ENCODE measurements around the gene LYRM7. TPM values are rescaled to one million over a fixed set of nuclear protein-coding genes. Genes with fewer than 3 reads are reported as not detected.
"Not testable (repeated sequence)": the region's sequence is repeated elsewhere in the genome, so short reads cannot be mapped to it uniquely, and the experiment has no call there.

The LYRM7 gene
- total RNA-seq, 5 donors from 2014 or later (not counting 1 experiment from before 2014, with no cell fraction given), result 7.5 to 17.0 (median 12.9) TPM

GRCh38 chr5:131186561-131187256, 16.0 kb downstream of the LYRM7 start:
- peaks cover 31% of the 10 kb centered on the region for H3K36me3 Mint-ChIP-seq
- no peak overlapping the region for H3K27ac Mint-ChIP-seq
- H3K4me3 Mint-ChIP-seq, result no peak overlapping the region
- peaks cover 2 to 10% (median 6%) of the 10 kb centered on the region in 3 donors for H3K4me1 Mint-ChIP-seq
- DNase-seq (no peak), ATAC-seq (replicated peaks in 1 of 4) (no peak)
- ChIA-PET POLR2A (no interaction called here), CTCF (interaction anchor here in 1 of 2 donors (0.6 kb wide), 1 partner anchor 633 kb away, joined by 3 read pairs; no protein-coding TSS in a partner anchor)
- Histone ChIP-seq H3K9me3 (no peaks in the 10 kb centered on the region), H3K4me1 (ENCODE audit: control insufficient read depth in 1 of 2, extremely low read depth in 1 of 2, insufficient read depth in 2 of 2, low read length in 2 of 2) (no peaks in the 10 kb centered on the region), H3K4me3 (ENCODE audit: control insufficient read depth in 1 of 2, extremely low read depth in 1 of 2, low read length in 1 of 2) (no peak overlapping the region), H3K36me3 (ENCODE audit: control insufficient read depth in 2 of 2, extremely low read depth in 1 of 2, insufficient read depth in 1 of 2, low read length in 1 of 2) (peaks cover 0 to 7% of the 10 kb centered on the region in 2 donors), H3K27ac (ENCODE audit: low read length) (no peak overlapping the region), H3K27me3 (replicated peaks in 1 of 2; ENCODE audit: control insufficient read depth in 2 of 2, extremely low read depth in 1 of 2, insufficient read depth in 2 of 2, low read length in 1 of 2) (no peaks in the 10 kb centered on the region)
- no CpG with 5 or more reads among the region's 3 CpGs for WGBS (ENCODE audit: insufficient coverage)
- no peaks in the 10 kb centered on the region for H3K27me3 Mint-ChIP-seq
- H3K9me3 Mint-ChIP-seq, result no peaks in the 10 kb centered on the region

DNA sequence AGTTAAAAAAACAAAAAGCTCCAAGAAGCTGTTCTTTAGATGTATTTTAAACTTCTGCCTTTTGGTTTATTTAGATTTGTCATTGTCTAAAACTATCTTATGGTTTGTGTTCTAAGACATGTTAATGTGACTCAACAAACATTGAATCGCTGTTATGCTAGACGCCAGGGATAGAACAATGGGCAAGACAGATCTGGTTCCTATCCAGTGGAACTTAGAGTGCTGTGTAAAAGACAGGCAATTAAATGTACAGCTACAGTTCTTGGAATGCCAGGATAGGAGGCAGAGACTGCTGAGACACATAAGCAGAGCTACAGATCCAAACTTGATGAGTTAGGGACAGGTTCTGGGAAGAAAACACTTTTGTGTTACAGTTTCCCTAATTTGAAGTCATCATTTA, 22.4 kb downstream of the LYRM7 start:
- Histone ChIP-seq H3K27me3 (replicated peaks in 1 of 2; ENCODE audit: control insufficient read depth in 2 of 2, extremely low read depth in 1 of 2, insufficient read depth in 2 of 2, low read length in 1 of 2) (no peaks in the 10 kb centered on the region), H3K36me3 (ENCODE audit: control insufficient read depth in 2 of 2, extremely low read depth in 1 of 2, insufficient read depth in 1 of 2, low read length in 1 of 2) (peaks cover 0 to 3% of the 10 kb centered on the region in 2 donors), H3K4me3 (ENCODE audit: control insufficient read depth in 1 of 2, extremely low read depth in 1 of 2, low read length in 1 of 2) (no peak overlapping the region), H3K9me3 (no peaks in the 10 kb centered on the region), H3K27ac (ENCODE audit: low read length) (no peak overlapping the region), H3K4me1 (ENCODE audit: control insufficient read depth in 1 of 2, extremely low read depth in 1 of 2, insufficient read depth in 2 of 2, low read length in 2 of 2) (no peaks in the 10 kb centered on the region)
- DNase-seq (no peak), ATAC-seq (replicated peaks in 1 of 4) (no peak)
- no peaks in the 10 kb centered on the region for H3K27me3 Mint-ChIP-seq
- CTCF ChIA-PET, result no interaction called here
- no peaks in the 10 kb centered on the region for H3K9me3 Mint-ChIP-seq
- peaks cover 3 to 10% (median 6%) of the 10 kb centered on the region in 3 donors for H3K4me1 Mint-ChIP-seq
- 100% methylated on average over 2 of the region's 2 CpGs for WGBS (ENCODE audit: insufficient coverage)
- peaks cover 18% of the 10 kb centered on the region for H3K36me3 Mint-ChIP-seq
- POLR2A ChIA-PET, result interaction anchor here in 1 of 2 donors (0.6 kb wide), 1 partner anchor 43 kb away, joined by 3 read pairs; no protein-coding TSS in a partner anchor
- H3K4me3 Mint-ChIP-seq, result no peak overlapping the region
- H3K27ac Mint-ChIP-seq, result no peak overlapping the region

- H3K9me3 Mint-ChIP-seq; DNase-seq; H3K4me3 ChIP-seq (ENCODE audit: control insufficient read depth in 1 of 2, extremely low read depth in 1 of 2, low read length in 1 of 2); H3K9me3 ChIP-seq; CTCF ChIA-PET; H3K4me3 Mint-ChIP-seq; H3K4me1 ChIP-seq (ENCODE audit: control insufficient read depth in 1 of 2, extremely low read depth in 1 of 2, insufficient read depth in 2 of 2, low read length in 2 of 2); H3K27me3 ChIP-seq (replicated peaks in 1 of 2; ENCODE audit: control insufficient read depth in 2 of 2, extremely low read depth in 1 of 2, insufficient read depth in 2 of 2, low read length in 1 of 2); ATAC-seq (replicated peaks in 1 of 4); H3K36me3 ChIP-seq (ENCODE audit: control insufficient read depth in 2 of 2, extremely low read depth in 1 of 2, insufficient read depth in 1 of 2, low read length in 1 of 2); H3K4me1 Mint-ChIP-seq; H3K27me3 Mint-ChIP-seq; H3K27ac Mint-ChIP-seq; H3K27ac ChIP-seq (ENCODE audit: low read length): not testable (repeated sequence)
- H3K36me3 Mint-ChIP-seq, result peaks cover 20% of the 10 kb centered on the region
- no CpG with 5 or more reads among the region's 7 CpGs for WGBS (ENCODE audit: insufficient coverage)
- POLR2A ChIA-PET, result interaction anchor here in 1 of 2 donors (0.6 kb wide), 1 partner anchor 42 kb away, joined by 3 read pairs; no protein-coding TSS in a partner anchor
Measured at GRCh38 chr5:131193897-131194296, 23.2 kb downstream of the LYRM7 start.

DNA sequence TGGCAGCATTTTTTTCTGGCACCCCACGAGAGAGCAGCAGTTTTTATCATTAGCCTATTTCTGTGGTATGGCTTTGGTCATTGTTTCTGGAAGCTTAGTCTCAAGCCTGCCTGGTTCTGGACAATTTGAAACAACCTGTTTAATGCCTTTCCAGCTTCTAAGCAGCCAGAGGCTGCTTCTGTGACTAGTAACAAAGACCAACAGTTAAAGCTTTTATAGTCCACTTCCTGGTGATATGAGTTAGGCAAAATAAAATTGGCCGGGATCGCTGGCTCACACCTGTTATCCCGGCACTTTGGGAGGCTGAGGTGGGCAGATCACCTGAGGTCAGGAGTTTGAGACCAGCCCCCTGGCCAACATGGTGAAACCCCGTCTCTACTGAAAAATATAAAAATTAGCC, 24.0 kb downstream of the LYRM7 start:
- H3K27ac ChIP-seq (ENCODE audit: low read length), result no peak overlapping the region
- Mint-ChIP-seq H3K4me1 (peaks cover 7 to 9% (median 8%) of the 10 kb centered on the region in 3 donors), H3K27me3 (no peaks in the 10 kb centered on the region), H3K4me3 (no peak overlapping the region), H3K9me3 (no peaks in the 10 kb centered on the region), H3K36me3 (peaks cover 14% of the 10 kb centered on the region), H3K27ac (peak overlapping the region in 1 of 2 donors; percentile 25)
- DNase-seq (no peak), ATAC-seq (replicated peaks in 1 of 4) (no peak)
- no peak overlapping the region for H3K4me3 ChIP-seq (ENCODE audit: control insufficient read depth in 1 of 2, extremely low read depth in 1 of 2, low read length in 1 of 2)
- POLR2A ChIA-PET, result no interaction called here
- no peaks in the 10 kb centered on the region for H3K27me3 ChIP-seq (replicated peaks in 1 of 2; ENCODE audit: control insufficient read depth in 2 of 2, extremely low read depth in 1 of 2, insufficient read depth in 2 of 2, low read length in 1 of 2)
- WGBS (ENCODE audit: insufficient coverage), result 100% methylated on average over 4 of the region's 5 CpGs
- H3K4me1 ChIP-seq (ENCODE audit: control insufficient read depth in 1 of 2, extremely low read depth in 1 of 2, insufficient read depth in 2 of 2, low read length in 2 of 2), result no peaks in the 10 kb centered on the region
- H3K9me3 ChIP-seq, result no peaks in the 10 kb centered on the region
- CTCF ChIA-PET, result no interaction called here
- peaks cover 0 to 3% of the 10 kb centered on the region in 2 donors for H3K36me3 ChIP-seq (ENCODE audit: control insufficient read depth in 2 of 2, extremely low read depth in 1 of 2, insufficient read depth in 1 of 2, low read length in 1 of 2)

GRCh38 chr5:131195696-131196095, 25.0 kb downstream of the LYRM7 start:
- CTCF ChIA-PET, result interaction anchor here in 1 of 2 donors (0.6 kb wide), 1 partner anchor 19 kb away, joined by 3 read pairs; no protein-coding TSS in a partner anchor
- peaks cover 7 to 9% (median 8%) of the 10 kb centered on the region in 3 donors for H3K4me1 Mint-ChIP-seq
- H3K27me3 Mint-ChIP-seq, result no peaks in the 10 kb centered on the region
- H3K4me3 Mint-ChIP-seq, result no peak overlapping the region
- ATAC-seq (replicated peaks in 1 of 4) (no peak), DNase-seq (no peak)
- H3K9me3 Mint-ChIP-seq, result no peaks in the 10 kb centered on the region
- H3K27ac ChIP-seq (ENCODE audit: low read length), result no peak overlapping the region
- H3K4me3 ChIP-seq (ENCODE audit: control insufficient read depth in 1 of 2, extremely low read depth in 1 of 2, low read length in 1 of 2), result no peak overlapping the region
- POLR2A ChIA-PET, result interaction anchor here in 1 of 2 donors (0.7 kb wide), 1 partner anchor 10 kb away, joined by 8 read pairs; no protein-coding TSS in a partner anchor
- H3K9me3 ChIP-seq, result no peaks in the 10 kb centered on the region
- peaks cover 0 to 3% of the 10 kb centered on the region in 2 donors for H3K36me3 ChIP-seq (ENCODE audit: control insufficient read depth in 2 of 2, extremely low read depth in 1 of 2, insufficient read depth in 1 of 2, low read length in 1 of 2)
- no peaks in the 10 kb centered on the region for H3K27me3 ChIP-seq (replicated peaks in 1 of 2; ENCODE audit: control insufficient read depth in 2 of 2, extremely low read depth in 1 of 2, insufficient read depth in 2 of 2, low read length in 1 of 2)
- peak overlapping the region in 1 of 2 donors; percentile 66 for H3K27ac Mint-ChIP-seq
- peaks cover 16% of the 10 kb centered on the region for H3K36me3 Mint-ChIP-seq
- no peaks in the 10 kb centered on the region for H3K4me1 ChIP-seq (ENCODE audit: control insufficient read depth in 1 of 2, extremely low read depth in 1 of 2, insufficient read depth in 2 of 2, low read length in 2 of 2)

DNA sequence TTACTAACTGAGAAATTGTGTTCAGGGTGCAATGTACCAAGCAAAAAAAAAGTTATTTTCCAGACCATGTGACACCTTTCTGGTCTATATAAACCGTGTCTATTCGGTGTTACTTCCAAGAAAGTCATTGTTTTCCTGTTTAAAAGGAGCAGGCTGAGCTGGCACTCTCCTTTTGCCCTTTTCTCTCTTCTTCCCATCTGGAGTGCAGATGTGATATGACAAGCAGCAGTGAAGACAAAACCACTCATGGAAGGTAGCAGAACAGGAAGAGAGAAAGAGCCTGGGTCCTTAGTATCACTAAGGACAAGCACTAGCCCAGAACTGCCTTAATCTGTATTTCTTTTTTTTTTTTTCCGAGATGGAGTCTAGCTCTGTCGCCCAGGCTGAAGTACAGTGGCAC, 25.6 kb downstream of the LYRM7 start:
- H3K27me3 ChIP-seq (replicated peaks in 1 of 2; ENCODE audit: control insufficient read depth in 2 of 2, extremely low read depth in 1 of 2, insufficient read depth in 2 of 2, low read length in 1 of 2), result no peaks in the 10 kb centered on the region
- no peak for ATAC-seq (replicated peaks in 1 of 4)
- H3K4me3 ChIP-seq (ENCODE audit: control insufficient read depth in 1 of 2, extremely low read depth in 1 of 2, low read length in 1 of 2), result no peak overlapping the region
- H3K36me3 ChIP-seq (ENCODE audit: control insufficient read depth in 2 of 2, extremely low read depth in 1 of 2, insufficient read depth in 1 of 2, low read length in 1 of 2), result peaks cover 0 to 3% of the 10 kb centered on the region in 2 donors
- H3K4me3 Mint-ChIP-seq, result no peak overlapping the region
- CTCF ChIA-PET, result interaction anchor here in 1 of 2 donors (0.7 kb wide), 1 partner anchor 18 kb away, joined by 4 read pairs; no protein-coding TSS in a partner anchor
- peaks cover 16% of the 10 kb centered on the region for H3K36me3 Mint-ChIP-seq
- no peaks in the 10 kb centered on the region for H3K27me3 Mint-ChIP-seq
- H3K27ac Mint-ChIP-seq, result no peak overlapping the region
- no peak overlapping the region for H3K27ac ChIP-seq (ENCODE audit: low read length)
- H3K4me1 ChIP-seq (ENCODE audit: control insufficient read depth in 1 of 2, extremely low read depth in 1 of 2, insufficient read depth in 2 of 2, low read length in 2 of 2), result no peaks in the 10 kb centered on the region
- no peak for DNase-seq
- WGBS (ENCODE audit: insufficient coverage), result 100% methylated on average over 3 of the region's 4 CpGs
- H3K4me1 Mint-ChIP-seq, result peaks cover 7 to 9% (median 8%) of the 10 kb centered on the region in 3 donors
- no peaks in the 10 kb centered on the region for H3K9me3 Mint-ChIP-seq
- POLR2A ChIA-PET, result interaction anchor here (0.6 to 0.7 kb wide), 3 partner anchors 8 to 22 kb away, joined by 3 to 8 read pairs (median 4); no protein-coding TSS in a partner anchor
- no peaks in the 10 kb centered on the region for H3K9me3 ChIP-seq
